ENCODE results near the gene PPIL4.
"Not testable (repeated sequence)": the region's sequence is repeated elsewhere in the genome, so short reads cannot be mapped to it uniquely, and the experiment has no call there.

PPIL4 gene

DNA sequence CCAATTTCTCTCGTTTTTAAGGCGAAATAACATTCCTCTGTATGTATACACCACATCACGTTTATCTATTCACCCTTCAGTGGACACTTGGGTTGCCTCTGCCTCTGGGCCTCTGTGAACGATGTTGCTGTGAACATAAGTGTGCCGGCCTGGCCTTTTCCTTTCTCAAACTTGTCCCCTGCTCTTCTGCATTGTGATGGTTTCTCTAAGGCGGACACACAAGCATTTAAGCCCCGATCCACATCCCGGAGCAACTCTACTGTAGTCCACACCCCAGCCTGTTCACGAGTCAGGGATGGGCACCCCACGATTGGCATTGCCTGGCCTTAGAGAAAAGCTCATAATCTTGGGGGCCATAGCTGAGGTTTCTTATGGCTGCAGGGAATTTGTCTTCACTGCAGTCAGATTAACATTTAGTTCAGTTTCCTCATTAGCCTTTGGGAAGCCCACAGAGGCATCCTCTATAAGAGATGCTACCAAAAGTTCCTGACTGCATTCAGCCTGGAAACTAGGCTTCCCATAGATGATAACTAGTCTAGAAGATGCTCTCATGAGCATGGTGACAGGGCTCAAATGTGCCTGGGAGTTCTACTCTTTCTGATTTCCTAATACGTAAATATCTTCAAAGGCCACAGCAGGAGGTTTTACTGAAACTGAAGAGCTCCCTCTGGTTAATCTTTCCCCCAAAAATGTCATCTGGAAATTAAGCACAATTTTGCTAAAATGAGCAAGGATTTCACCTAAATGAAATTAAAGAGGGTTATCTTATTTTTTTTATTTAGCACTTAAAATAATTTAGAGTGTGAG lies 61.8 kb downstream of the PPIL4 start:
- DNase-seq (ENCODE audit: low spot score) = no peak

DNA sequence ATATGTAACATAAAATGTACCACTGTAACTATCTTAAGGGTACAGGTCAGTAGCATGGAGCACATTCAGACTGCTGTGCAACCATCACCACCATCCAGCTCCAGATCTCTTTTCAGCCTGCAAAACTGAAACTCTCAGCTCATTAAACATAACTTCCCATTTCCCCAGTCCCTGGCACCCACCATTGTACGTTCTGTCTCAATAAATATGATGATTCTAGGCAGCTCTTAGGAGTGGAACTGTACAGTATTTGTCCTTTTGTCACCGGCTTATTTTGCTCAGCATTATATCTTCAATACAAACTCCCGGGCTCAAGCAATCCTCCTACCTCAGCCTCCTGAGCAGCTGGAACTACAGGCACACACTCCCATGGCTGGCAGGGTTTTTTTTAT lies 62.5 kb downstream of the PPIL4 start:
- DNase-seq (ENCODE audit: low spot score) = no peak

DNA sequence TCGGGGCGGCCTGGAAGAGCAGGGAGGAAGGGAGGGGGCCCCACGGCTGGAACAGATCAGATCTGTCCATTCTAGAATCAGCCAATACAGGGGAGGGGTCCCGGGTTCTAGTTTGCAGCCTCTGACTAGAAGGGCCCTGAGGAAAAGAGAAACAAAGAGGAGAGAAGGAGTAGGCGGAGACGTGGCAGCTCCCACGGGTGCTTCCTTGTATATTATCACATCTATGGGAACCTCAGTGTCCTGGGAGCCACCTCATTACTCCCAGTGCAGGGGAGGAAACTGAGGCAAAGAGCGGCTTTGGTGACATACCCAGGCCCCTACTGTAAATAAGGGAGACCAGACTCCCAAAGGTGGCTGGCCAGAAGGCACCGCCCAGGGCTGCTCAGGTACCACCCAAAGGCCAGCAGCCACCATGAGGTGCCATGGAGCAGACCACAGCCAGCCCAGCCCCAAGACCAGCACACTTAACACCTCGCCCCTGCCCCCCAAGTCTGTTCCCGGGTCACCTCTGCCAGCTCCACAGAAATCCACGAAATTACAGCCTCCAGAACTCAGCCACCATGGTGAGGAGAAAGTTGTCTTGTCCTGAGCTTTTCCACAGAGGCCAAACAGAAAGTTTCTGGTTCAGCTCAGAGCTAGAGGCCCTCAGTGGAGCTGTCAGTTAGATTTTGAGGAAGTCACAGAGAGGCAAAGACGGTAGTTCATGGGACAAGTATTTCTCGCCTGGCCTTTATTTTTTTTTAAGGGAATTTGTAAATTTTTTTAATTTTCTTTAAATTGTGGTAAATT lies 63.1 kb downstream of the PPIL4 start:
- no peak for DNase-seq (ENCODE audit: low spot score)

DNA sequence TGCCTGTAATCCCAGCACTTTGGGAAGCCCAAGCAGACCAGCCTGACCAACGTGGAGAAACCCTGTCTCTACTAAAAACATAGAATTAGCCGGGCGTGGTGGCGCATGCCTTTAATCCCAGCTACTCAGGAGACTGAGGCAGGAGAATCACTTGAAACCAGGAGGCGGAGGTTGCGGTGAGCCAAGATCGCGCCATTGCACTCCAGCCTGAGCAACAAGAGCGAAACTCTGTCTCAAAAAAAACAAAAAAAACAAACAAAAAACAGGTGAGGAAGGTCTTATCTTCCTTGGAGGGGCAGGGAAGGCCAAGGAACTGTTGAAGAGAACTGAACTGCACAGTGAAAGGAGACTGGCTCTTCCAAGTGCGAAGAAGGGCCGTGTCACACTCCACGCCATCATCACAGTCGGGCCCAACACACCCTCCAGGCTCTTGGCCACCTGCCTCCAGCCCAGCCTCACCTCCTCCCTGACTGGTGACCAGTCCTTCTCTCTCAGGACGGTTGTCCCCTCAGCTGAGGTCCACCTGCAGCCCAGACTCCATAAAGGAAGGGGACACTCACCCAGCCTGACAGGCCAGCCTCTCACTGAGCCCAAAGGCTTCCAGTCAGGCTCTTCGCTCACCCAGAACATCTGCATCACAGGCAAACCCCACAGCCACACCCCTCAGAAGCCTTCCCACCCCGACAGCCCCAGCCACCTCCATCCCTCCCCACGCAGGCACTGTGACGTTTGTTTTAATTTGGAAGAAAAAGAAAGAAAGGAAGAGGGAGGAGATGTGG lies 65.2 kb downstream of the PPIL4 start:
- no peak for DNase-seq (ENCODE audit: low spot score)

DNA sequence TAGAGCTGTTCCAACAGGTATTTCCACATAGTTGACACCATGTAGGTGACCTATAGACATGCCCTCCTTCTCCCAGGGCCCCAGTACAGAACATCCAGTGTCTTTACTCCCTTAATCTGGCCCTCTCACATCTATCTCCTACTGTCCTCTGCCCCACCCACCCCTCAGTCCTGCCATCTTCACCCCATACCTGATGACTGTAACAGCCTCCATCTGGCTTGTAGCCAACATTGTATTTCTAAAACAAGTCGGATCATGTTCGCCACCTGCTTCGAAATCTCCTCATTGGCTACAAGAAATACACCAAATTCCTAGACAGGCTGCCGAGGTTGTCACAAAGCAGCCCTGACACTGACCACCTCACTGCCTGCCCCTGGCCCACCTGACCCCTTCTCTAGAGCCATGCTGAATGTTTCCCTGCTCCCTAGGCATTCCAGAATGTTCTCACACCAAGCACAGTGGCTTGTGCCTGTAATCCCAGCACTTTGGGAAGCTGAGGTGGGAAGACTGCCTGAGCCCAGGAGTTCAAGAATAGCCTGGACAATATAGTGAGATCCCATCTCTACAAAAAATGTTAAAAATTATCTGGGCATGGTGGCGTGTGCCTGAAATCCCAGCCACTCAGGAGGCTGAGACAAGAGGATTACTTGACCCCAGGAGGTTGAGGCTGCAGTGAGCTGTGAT lies 67.1 kb downstream of the PPIL4 start:
- DNase-seq (ENCODE audit: low spot score) = no peak

DNA sequence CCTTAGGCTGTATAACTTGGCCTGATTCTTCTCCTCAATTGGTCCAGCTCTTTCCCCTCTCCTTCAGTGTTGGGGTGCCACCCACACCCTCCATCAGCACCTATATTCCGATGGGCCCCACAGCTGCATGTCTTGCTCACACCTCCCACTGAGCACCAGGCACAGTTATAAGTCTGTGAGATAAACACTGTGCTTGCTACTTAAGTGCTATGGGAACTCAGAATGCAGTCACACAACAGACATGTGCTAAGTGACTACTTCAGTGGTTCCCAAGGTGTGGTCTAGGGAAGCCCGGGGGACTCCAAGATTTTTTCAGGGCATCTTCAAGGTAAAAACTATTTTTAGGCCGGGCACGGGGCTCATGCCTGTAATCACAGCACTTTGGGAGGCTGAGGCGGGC lies 68.3 kb downstream of the PPIL4 start:
- DNase-seq (ENCODE audit: low spot score) = no peak

DNA sequence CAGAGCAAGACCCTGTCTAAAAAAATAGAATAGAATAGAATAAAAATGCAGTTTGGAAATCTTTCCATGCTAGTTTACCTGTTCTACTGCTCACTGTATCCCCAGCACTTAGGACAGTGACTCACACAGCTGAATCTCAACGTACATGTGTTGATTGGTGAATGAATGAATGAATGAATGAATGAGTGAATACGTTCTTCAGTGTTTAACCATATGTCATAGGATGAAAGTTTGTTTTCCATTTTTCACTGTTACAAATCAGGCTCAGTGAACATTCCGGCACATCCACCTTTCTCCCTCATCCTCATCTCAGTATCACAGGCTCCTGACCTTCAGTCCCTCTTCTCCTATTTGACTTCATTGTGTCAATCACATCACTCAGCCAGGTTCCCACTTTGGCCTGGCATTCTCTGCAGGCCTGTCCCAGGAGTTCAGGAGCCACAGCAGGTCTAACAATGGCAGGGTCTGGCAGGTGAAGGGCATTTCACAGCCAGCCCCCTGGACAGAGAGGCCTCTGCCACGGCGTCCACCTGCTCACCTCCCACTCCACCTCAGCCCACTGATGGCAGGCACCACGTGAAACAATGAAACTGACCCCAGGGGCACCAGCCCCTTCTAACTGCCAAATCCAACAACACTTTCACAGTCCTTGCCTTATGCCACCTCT lies 68.9 kb downstream of the PPIL4 start:
- DNase-seq (ENCODE audit: low spot score) = no peak

DNA sequence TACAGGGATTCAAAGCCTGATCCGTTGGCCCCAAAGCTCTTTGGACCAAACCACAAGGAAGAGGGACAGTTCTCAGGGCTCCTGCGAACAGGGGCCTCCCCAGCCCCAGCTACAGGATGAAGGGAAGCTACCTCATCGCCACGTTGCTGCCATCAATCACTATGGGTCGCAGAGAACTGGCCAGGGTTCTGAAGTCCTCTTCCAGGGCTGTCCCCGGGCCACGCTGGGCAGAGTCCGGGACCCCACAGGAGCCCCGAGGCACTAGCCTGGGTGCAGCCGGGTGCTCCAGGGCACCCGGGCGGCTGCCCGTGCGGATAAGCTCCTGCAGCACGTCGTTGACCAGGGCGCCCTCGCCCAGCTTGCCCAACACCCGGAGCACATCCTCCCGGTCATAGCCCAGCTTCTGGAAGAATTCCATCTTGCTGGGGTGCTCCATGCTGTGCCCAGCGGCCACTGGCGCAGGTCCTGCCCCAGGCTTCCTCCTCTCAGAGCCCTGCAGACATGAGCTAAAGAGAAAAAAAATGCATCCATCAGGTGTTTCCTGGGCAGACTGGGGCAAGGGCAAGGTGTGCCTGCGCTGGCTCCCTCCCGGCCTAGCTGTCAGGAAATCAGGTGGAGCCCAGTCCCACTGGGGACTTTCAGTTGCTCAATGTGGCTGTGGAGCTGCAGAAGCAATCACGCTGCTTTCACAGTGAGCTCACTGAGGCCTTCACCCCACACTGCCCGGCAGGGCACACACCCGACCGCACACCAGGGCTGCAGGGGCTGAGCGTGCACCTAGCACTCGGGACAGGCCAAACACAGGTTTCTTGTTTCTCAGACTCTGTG lies 71.5 kb downstream of the PPIL4 start:
- DNase-seq (ENCODE audit: low spot score) = no peak

DNA sequence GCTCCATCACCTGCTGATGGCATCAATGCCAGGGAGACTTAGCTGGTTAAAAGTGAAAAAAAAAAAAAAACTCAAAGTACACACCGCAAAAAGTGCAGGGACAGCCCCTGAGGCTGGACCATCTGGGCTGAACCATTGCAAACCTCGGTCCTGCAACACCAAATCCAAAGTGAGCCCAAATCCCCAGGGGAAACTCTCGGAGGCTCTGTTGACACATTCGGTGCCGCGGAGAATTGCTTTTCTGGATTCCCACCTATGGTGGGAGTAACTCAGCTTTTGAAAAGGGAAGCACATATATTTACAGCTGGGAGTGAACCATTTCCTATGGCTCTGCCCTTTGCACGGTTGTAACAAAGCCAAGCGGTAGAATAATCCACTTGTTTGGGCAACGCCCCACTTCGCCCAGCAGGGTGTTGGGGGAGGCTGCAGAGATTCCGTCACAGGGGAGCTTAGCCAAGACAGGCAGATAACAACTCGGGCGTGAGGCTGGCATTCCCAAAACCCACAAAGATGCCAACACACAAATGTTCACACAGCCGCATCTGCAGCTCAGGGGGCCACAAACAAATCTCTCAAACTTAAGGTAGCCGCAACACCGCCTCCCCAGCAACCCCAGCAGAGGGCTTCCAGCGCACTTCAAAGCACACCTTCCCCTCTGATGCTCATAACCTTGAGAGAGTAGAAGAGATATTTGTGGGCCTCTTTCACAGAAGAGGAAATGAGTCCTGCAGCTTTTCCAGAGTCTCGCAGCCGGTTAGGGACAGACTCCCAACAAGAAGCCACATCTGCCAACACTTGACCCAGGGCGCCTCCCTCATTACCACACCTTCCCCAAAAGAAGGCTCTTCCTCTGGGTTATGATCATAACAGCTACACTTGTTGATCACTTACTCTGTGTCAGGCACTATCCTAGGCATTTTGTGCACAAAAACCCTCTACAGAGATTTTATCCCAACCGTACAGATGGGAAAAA lies 72.5 kb downstream of the PPIL4 start:
- no peak for DNase-seq (ENCODE audit: low spot score)

DNA sequence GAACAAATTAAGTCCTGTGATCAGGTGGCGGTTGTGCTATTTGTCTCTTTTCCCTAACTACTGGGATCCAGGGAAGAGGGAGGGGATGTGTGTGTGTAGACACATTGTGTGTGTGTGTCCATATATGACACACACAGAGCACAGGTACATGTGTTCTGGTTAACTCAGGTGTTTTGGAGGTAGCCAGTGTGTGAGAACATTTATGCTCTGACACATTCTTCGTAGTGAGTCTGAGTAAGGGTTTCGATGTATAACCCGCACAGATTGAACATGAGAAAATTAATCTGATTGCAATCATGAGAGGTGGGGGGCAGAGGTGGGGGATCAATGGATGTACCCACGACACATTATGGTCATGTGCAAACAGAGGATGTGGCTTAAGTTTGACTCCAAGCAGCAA lies 73.6 kb downstream of the PPIL4 start:
- DNase-seq (ENCODE audit: low spot score) = no peak

DNA sequence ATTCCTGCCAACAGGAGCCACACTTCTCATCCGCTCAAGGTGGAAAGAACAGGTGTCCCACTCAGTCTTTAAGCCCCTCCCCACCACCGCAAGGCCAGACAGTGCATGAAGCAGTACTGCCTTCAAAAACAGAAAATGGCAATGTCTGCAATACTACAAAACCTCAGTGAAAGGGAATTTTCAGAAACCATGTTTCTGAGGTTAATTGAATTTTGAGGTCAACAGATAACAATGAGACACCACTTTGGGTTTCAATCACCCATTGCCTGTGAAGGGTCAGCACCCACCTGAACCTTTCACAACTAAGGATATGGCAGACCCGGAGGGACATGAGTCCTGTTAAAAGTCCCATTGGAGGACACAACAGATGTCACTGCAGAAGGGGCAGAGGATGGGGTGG lies 74.0 kb downstream of the PPIL4 start:
- no peak for DNase-seq (ENCODE audit: low spot score)

DNA sequence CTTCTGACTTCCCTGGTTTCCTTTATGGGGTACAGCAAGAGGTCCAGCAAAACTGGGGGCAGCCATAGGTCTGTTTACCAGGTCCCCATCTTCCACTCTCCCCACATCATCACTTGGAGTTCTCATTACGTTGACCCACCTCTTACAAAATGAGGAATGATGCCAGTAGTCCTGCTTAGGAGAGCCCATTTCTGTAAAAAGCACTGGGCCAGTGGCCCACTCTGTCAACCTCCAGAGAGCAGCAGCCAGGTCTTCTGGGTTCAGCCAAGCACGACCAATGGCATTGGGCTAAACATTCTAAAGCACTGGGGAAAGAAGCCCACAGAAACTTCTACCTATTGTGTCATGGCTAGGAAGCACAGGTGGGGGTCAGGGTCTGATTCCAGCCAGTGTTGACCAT lies 74.9 kb downstream of the PPIL4 start:
- DNase-seq (ENCODE audit: low spot score) = no peak

DNA sequence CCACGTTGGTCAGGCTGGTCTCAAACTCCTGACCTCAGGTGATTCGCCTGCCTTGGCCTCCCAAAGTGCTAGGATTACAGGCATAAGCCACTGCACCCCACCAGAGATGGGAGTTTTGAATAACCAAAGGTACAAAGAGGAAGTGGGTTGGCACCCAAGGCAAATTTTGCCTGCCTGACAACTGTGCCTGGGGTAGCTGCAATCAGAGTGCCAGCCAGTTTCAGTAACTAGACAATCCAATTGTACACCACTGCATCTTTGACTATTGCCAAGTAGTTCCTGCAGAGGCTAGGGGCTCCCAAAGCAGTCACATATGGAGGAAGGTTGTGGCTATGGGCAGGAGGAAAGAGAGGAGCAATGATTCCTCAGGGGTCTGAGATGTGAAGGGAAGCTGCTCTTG lies 77.7 kb downstream of the PPIL4 start:
- DNase-seq (ENCODE audit: low spot score) = no peak

DNA sequence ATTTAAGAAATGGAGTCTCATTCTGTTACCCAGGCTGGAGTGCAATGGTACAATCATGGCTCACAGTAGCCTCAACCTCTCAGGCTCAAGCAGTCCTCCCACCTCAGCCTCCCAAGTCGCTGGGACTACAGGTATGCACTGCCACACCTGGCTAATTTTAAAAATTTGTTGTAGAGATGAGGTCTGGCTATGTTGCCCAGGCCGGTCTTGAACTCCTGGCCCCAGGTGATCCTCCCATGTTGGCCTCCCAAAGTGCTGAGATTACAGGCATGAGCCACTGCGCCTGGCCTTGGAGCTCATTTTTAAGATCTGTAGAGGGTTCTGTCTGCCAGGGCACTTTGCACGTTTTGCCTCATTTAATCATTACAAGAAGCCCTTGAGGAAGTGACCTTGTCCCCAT lies 78.6 kb downstream of the PPIL4 start:
- DNase-seq (ENCODE audit: low spot score) = no peak

DNA sequence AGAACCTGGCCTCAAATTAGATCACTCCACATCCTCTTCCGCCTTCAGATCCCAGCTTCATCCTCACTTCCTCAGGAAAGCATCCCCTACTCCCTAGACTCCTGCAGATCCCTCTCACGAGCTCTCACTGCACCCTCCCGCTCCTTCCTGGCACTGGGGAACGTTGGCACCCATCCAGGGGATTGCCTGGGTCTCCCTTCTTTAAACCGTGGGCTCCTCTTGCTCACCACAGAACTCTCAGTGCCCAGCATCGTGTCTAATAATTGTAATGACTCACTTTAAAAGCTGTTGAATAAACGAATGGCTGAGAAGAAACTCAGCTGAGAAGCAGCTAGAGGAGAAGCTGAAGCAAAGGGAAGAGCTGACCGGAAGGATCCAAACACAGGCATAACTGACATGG lies 81.4 kb downstream of the PPIL4 start:
- DNase-seq (ENCODE audit: low spot score) = peak; percentile 26

DNA sequence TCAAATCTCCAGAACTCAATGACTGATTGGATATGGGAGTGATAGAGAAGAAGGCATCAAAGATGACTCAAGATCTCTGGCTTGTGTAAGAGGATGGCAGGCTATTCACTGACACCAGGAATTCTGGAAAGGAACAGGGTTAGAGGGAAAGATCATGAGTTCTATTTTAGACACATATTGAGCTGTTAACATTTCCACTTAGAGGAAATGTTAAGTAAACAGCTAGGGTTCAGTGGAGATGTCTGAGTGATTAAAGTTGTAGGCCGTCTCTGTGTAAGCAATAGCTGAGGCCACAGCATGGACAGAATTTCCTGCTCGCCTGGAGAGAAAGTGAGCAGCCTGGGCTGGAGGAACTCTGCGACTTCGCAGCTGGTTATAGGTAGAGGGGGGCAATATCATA lies 82.1 kb downstream of the PPIL4 start:
- peak; percentile 25 for DNase-seq (ENCODE audit: low spot score)

DNA sequence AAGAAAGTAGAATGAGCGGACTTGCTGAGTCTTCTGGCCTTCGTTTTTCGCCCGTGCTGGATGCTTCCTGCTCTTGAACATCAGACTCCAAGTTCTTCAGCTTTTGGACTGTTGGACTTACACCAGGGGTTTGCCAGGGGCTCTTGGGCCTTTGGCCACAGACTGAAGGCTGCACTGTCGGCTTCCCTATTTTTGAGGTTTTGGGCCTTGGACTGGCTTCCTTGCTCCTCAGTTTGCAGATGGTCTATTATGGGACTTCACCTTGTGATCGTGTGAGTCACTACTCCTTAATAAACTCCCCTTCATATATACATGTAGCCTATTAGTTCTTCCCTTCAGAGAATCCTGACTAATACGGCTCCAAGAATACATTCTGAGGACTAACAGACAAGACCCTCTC lies 83.1 kb downstream of the PPIL4 start:
- DNase-seq (ENCODE audit: low spot score) = not testable (repeated sequence)

DNA sequence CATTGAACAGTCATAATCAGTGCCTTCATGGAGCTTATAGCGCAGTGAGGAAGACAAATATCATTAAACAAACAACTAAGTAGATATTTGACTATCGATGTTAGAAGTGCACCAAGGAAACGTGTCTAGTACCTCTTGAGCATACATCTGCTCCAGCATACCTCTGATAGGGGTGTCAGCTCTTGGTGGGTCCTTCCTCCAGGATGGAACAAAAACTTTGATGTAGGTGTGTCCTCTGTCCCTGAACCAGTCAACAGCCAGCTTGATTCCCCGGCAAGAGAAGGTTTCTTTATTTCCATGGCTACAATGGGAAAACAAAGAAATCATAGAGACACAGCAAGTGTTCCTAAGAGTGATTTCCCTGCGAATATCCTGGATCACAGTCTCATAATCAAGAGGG lies 84.2 kb downstream of the PPIL4 start:
- no peak for DNase-seq (ENCODE audit: low spot score)

DNA sequence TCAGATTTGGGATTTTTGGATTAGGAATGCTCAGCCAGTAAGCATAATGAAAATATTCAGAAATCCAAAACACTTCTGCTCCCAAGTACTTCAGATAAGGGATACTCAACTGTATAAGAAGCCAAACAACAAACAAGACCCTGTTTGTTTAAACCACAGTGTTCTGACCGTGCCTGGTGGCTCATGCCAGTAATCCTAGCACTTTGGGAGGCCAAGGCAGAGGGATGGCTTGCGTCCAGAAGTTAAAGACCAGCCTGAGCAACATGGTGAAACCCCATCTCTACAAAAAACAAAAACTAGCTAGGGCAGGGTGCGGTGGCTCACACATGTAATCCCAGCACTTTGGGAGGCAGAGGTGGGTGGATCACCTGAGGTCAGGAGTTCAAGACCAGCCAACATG lies 85.6 kb downstream of the PPIL4 start:
- DNase-seq (ENCODE audit: low spot score) = not testable (repeated sequence)

DNA sequence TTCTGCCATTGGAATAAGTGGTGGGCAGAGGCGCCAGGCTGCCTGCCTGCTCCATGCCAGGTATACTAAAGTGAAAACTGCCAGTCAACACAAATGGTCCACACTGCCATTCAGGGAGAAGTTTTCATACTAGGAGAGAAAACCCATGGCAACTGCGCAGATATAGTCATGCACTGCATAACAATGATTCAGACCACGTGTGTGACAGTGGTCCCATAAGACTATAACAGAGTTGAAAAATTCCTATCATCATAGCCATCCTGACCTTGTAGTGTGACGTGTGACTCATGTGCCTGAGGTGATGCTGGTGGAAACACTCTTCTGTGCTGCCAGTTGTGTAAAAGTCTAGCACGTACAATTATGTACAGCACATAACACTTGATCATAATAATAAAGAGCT lies 86.1 kb downstream of the PPIL4 start:
- no peak for DNase-seq (ENCODE audit: low spot score)
